Measurements from ENCODE around the gene CES3. TPM values are rescaled to one million over a fixed set of nuclear protein-coding genes. Genes with fewer than 3 reads are reported as not detected.

CES3 gene, protein sequence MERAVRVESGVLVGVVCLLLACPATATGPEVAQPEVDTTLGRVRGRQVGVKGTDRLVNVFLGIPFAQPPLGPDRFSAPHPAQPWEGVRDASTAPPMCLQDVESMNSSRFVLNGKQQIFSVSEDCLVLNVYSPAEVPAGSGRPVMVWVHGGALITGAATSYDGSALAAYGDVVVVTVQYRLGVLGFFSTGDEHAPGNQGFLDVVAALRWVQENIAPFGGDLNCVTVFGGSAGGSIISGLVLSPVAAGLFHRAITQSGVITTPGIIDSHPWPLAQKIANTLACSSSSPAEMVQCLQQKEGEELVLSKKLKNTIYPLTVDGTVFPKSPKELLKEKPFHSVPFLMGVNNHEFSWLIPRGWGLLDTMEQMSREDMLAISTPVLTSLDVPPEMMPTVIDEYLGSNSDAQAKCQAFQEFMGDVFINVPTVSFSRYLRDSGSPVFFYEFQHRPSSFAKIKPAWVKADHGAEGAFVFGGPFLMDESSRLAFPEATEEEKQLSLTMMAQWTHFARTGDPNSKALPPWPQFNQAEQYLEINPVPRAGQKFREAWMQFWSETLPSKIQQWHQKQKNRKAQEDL
- 0.62 TPM for total RNA-seq
- long read RNA-seq, result 0 reads

- intact Hi-C loops (cut with DNase I), result no loop called here
- no peak for DNase-seq (ENCODE audit: low spot score)
Measured at GRCh38 chr16:66961065-66961744, at the start of gene CES3. TSS of gene CES3 (plus strand) at chr16:66961266. CDS start at chr16:66961308, 42 bp downstream.

GRCh38 chr16:66911801-66912200, 49.3 kb upstream of the CES3 start:
- intact Hi-C loops (cut with DNase I), result no loop called here
- no peak for DNase-seq (ENCODE audit: low spot score)

DNA sequence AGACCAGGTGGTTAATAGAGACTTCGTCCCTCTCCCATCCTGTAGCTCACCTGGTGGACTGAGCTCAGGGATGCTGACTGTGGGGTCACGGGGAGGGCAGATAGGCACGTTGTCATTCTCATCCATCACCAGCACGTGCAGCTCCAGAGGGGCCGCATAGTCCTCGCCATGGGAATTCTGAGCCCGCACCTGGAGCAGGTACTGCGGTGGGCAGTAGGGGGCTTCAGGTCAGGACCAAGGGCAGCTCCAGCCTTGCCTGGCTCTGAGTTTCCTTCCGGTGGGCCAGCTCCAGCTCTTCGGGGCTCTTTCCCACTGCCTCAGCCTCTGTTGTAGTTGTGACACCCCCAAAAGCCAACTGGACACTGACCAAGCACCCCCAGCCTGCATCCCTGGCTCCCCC, 48.0 kb upstream of the CES3 start:
- intact Hi-C loops (cut with DNase I), result no loop called here
- no peak for DNase-seq (ENCODE audit: low spot score)

DNA sequence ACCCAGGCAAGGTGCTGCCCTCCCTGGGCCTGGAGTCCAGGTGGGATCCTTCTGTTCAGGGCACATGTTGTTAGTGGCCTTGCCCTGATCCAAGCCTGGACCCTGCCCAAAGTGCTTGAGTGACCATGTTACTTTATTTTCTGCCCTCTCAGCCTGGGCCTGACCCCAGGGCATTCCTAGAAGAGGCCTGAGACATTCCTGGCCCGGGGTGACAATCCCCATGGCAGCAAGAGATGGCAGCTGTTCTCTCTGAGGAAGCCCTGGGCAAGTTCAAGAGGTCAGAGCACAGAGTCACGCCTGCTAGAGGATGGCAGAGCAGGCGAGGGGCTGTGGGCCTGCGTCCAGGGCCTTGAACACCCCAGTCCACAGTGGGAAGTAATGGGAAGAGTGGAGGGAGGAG, 47.4 kb upstream of the CES3 start:
- DNase-seq (ENCODE audit: low spot score), result no peak
- intact Hi-C loops (cut with DNase I), result no loop called here

GRCh38 chr16:66914541-66914940, 46.5 kb upstream of the CES3 start:
- no peak for DNase-seq (ENCODE audit: low spot score)
- intact Hi-C loops (cut with DNase I), result no loop called here

GRCh38 chr16:66915041-66915440, 46.0 kb upstream of the CES3 start:
- DNase-seq (ENCODE audit: low spot score), result no peak
- intact Hi-C loops (cut with DNase I), result no loop called here

GRCh38 chr16:66916518-66916917, 44.5 kb upstream of the CES3 start:
- intact Hi-C loops (cut with DNase I), result no loop called here
- no peak for DNase-seq (ENCODE audit: low spot score)

- intact Hi-C loops (cut with DNase I), result no loop called here
- DNase-seq (ENCODE audit: low spot score), result no peak
Measured at GRCh38 chr16:66917741-66918140, 43.3 kb upstream of the CES3 start.

DNA sequence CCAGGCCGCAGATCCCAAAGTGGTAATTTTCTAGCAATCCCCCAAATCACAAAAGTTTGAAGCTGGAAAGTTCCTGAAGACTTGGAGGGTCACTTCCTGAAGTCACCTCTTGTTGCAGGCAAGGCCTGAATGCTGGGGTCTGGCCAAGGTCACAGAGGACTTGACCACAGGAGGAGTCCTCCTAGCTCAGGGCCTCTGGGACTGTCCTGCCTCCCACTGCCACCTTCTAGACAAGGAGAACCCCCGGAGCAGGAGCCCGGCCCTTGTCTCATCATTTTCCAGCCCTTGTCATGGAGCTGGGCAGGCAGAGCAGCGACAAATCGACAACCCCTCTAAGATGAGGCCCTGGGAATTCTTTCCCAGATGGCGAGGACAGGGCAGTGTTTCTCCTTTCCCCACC, 42.7 kb upstream of the CES3 start:
- no peak for DNase-seq (ENCODE audit: low spot score)
- intact Hi-C loops (cut with DNase I), result no loop called here

DNA sequence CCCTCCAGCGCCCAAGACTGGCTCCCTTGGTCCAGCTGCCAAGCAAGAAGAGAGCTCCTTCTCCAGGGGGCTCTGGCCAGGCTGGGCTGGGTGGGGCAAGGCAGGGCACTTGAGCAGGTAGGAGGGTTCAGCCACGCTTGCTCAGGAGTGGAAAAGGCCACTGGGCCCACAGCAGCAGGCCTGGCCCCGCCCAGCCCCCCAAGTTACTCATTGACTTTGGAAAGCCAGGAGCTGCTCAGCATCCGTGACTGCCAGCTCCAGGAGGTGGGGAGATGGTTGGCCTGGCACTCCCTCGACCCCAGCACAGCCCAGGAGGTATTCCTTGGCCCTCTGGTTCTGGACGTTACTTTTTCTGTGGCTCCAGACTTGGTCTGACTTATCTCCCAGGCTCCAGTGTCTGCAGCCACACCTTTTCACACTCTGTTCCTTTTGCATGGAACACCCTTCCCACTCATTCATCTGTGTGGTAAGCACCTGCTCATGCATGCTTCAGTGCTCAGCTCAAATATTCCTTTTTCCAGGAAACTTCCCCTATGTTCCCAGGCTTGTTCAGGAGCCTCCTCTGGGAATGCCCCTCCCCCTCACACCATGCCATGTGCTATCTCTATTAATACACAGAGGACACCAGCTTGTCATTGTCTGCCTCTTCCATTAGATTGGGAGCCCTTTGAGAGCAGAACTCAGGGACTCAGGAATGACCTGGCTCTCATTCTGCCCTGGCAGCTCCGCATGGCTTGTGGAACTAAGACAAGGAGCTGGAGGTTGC, 42.1 kb upstream of the CES3 start, which contains the start of gene CDH16:
Gene CDH16 (minus strand): TSS at position 83 of the 766 bp plus-strand sequence. CDS start 820 bp downstream, outside the sequence.
- no peak for DNase-seq (ENCODE audit: low spot score)
- intact Hi-C loops (cut with DNase I), result no loop called here

DNA sequence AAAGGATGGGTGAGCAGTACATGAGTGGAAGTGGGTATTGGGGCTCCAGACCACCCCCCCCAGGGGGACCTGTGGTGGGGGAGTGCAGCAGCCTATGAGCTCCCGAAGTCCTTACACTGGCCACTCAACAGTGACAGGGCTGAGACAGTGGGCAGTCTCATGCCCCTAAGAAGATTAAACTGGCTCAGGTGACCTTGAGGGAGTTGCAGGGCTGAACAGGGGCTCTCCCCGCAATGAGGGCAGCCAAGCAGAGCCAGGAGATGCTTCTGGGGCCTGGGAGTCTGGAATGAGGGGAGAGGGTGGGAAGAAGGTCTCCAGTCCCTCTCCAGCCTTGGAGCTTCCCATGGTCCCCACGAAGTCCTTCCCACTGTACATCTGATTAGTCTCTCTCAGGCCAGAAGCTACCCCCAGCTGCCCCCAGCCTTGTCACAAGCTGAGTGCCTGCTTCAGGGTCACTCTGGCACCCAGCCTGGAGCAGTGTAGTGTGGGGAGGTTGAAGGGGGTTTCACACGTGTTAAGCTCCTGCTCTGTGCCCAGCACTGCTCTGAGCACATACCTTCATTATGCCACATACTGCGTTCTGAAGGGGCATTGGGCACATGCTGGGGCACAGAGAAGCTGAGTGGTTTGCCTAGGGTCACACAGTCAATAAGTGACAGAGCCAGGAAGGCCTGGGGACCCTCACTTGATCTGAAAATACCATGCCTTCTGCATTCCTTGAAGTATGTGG, 41.3 kb upstream of the CES3 start:
- intact Hi-C loops (cut with DNase I), result no loop called here
- DNase-seq (ENCODE audit: low spot score), result no peak

DNA sequence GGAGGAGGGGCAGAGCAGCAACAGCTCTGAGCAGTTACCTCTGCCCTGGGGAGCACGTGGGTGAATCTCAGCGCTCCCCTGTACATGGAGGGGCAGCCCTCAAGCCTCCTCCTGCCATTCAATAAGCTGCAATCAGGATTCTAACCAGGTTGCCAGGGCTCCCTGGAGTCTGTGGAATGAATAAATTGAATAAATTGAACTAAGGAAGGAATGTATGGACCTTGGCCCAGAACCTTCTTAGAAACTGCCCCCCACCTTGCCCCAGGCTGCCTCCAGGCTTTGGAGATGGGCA, 40.8 kb upstream of the CES3 start:
- intact Hi-C loops (cut with DNase I), result no loop called here
- DNase-seq (ENCODE audit: low spot score), result no peak

- intact Hi-C loops (cut with DNase I), result no loop called here
- DNase-seq (ENCODE audit: low spot score), result no peak
Measured at GRCh38 chr16:66920924-66921680, 40.0 kb upstream of the CES3 start.

DNA sequence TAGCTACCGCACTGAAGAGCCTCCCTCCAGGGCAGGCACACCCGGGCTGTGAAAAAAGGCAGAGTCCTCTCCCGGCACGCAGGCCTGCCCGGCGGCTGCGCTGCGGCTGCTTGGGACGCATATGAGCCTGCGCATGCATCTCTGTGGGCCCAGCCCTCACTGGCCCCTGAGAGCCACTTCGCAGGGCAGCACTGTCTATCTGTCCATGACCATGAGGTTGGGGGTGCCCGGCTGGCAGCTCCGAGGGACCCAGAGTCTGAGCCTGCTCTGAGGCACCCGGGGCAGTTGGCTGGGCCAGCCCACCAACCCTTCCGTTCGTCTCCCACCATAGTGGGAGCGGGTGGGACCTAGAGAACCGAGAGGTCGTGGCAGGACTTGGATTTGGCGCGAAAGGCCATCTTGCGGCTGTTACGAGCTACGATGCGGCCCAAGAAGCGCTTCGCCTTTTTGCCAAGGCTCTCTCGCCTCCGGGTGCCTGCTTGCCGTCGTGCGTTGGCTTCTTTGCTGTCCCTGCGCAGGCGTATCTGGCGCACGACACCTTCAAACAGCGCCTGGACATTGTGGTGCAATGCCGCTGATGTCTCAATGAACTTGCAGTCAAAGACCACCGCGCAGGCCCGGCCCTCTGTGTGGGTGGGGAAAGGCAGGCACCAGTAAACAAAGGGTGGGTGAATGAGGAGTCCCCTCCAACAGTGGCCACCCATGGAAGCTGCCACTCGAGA, 39.2 kb upstream of the CES3 start:
- intact Hi-C loops (cut with DNase I), result no loop called here
- DNase-seq (ENCODE audit: low spot score), result no peak

DNA sequence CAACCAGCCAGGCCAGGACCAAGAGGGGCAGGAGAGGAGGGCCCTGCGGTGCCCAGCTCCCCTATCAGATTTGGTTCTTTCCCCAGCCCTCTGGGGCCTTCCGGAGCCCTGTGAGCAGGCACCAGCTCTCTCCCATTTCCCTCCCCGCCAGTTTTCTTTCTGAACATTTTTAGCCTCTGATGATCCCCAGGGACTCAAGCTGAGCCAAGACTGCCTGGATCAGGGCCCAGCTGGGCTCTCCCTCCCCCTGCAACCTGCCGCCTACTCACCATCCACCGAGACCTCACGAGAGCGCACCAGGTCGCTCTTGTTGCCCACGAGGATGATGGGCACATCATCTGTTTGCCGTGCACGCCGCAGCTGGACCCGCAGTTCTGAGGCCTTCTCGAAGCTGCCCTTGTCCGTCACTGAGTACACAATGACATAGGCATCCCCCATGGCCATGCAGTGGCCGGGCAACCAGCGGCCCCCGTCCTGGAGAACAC, 37.8 kb upstream of the CES3 start:
- intact Hi-C loops (cut with DNase I), result no loop called here
- DNase-seq (ENCODE audit: low spot score), result peak; percentile 86

- intact Hi-C loops (cut with DNase I), result no loop called here
- no peak for DNase-seq (ENCODE audit: low spot score)
Measured at GRCh38 chr16:66923866-66924265, 37.2 kb upstream of the CES3 start.

DNA sequence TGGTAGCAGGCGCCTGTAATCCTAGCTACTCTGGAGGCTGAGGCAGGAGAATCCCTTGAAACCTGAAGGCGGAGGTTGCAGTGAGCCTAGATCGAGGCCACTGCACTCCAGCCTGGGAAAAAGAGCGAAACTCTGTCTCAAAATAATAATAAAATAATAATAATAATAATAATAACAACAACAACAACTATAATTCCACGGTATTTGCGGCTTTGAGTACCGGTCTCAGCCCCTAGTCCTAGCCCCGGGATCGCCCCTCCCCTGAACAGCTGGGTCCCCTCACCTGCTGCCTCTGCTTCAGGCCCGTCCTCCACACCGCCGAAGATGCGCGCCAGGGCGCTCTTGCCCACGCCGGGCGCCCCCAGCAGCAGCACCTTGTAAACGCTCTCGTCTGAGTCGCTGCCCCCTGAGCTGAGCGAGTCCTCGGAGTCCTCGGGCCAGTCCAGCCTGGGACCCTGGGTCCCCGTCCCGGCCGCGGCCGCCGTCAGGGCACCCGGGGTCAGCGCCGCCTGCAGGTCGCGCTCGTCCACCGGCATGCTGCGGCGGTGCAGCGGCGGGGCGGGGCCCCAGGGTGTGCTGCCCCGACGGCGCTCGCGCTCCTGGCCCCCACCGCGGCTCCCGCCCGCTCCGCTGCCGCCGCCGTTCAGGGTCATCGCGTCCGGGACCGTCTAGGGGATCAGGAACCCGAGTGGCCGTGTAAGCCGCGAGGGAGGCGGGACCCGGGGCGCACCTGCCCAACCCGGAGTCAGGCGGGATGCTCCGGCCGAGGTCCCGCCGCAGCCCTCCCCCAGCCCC, 36.3 kb upstream of the CES3 start:
- DNase-seq (ENCODE audit: low spot score), result no peak
- intact Hi-C loops (cut with DNase I), result no loop called here

All from cardiac septum (tissue), 1 donor.